ENCODE data around the gene RASD2. TPM values are rescaled to one million over a fixed set of nuclear protein-coding genes. Genes with fewer than 3 reads are reported as not detected.
"Not testable (repeated sequence)": the region's sequence is repeated elsewhere in the genome, so short reads cannot be mapped to it uniquely, and the experiment has no call there.

RASD2 gene
- total RNA-seq, 6 experiments from 2014 or later, result not detected

GRCh38 chr22:35509960-35510359, 30.7 kb upstream of the RASD2 start:
- Mint-ChIP-seq H3K27me3 (ENCODE audit: insufficient read depth) (peaks cover 25% of the 10 kb centered on the region), H3K4me1 (ENCODE audit: low read depth) (peaks cover 23% of the 10 kb centered on the region), H3K9me3 (no peaks in the 10 kb centered on the region), H3K4me3 (no peak overlapping the region), H3K27ac (peak overlapping the region; percentile 80), H3K36me3 (ENCODE audit: low read depth) (no peaks in the 10 kb centered on the region)
- DNase-seq, result no peak
- TF ChIP-seq CTCF (IDR thresholded peaks at IDR 0.05), result no peak

DNA sequence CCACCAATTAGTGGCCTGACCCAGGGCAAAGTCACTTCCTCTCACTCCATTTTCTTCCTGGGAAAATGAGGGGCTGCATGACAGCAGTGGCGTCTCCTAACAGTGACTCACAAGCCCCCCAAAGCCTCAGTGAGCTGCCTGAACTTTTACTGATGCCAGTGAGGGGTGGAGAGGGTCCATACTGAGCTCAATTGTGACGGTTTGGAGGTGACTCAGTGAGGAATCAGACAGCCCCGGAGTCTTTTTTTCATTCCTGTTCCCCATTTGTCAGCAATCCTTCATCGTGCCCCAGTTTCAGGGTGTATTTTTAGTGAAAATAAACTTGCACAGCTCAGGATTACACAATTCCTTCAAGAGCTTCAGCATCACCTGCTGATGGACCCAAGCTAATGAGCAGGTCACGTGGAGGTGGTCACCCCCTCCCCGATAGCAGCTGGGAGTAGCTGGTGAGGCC, 30.1 kb upstream of the RASD2 start:
- Mint-ChIP-seq H3K36me3 (ENCODE audit: low read depth) (no peaks in the 10 kb centered on the region), H3K9me3 (no peaks in the 10 kb centered on the region), H3K27ac (peak overlapping the region; percentile 80), H3K4me1 (ENCODE audit: low read depth) (peaks cover 23% of the 10 kb centered on the region), H3K27me3 (ENCODE audit: insufficient read depth) (peaks cover 30% of the 10 kb centered on the region), H3K4me3 (peak overlapping the region; percentile 23; the same call in 1 of the 2 replicates)
- DNase-seq, result peak; percentile 40
- TF ChIP-seq CTCF (IDR thresholded peaks at IDR 0.05), result no peak

GRCh38 chr22:35510951-35511350, 29.7 kb upstream of the RASD2 start:
- Mint-ChIP-seq H3K27me3 (ENCODE audit: insufficient read depth) (peaks cover 33% of the 10 kb centered on the region), H3K9me3 (no peaks in the 10 kb centered on the region), H3K4me1 (ENCODE audit: low read depth) (peaks cover 23% of the 10 kb centered on the region), H3K4me3 (peak overlapping the region; percentile 23; the same call in 1 of the 2 replicates), H3K27ac (peak overlapping the region; percentile 80), H3K36me3 (ENCODE audit: low read depth) (no peaks in the 10 kb centered on the region)
- DNase-seq, result no peak
- TF ChIP-seq CTCF (IDR thresholded peaks at IDR 0.05), result no peak

GRCh38 chr22:35514366-35514765, 26.3 kb upstream of the RASD2 start:
- H3K36me3 Mint-ChIP-seq (ENCODE audit: low read depth), result no peaks in the 10 kb centered on the region
- TF ChIP-seq CTCF (IDR thresholded peaks at IDR 0.05), result no peak
- H3K27me3 Mint-ChIP-seq (ENCODE audit: insufficient read depth), result peaks cover 45% of the 10 kb centered on the region
- no peak overlapping the region for H3K27ac Mint-ChIP-seq
- no peaks in the 10 kb centered on the region for H3K9me3 Mint-ChIP-seq
- no peak overlapping the region for H3K4me3 Mint-ChIP-seq
- peaks cover 23% of the 10 kb centered on the region for H3K4me1 Mint-ChIP-seq (ENCODE audit: low read depth)
- DNase-seq, result no peak

DNA sequence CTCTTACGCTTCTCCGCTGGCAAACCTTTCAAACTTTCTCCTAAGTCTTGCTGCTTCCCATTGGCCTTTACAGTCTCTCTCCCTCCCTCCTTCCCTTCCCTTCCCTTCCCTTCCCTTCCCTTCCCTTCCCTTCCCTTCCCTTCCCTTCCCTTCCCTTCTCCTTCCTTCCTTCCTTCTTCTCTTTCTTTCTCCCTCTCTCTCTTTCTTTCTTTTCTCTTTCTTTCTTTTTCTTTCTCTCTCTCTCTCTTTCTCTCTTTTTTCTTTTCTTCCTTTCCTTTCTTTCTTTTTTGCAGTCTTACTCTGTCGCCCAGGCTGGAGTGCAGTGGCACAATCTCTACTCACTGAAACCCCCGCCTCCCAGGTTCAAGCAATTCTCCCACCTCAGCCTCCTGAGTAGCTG, 24.7 kb upstream of the RASD2 start:
- H3K27me3 Mint-ChIP-seq (ENCODE audit: insufficient read depth), result peaks cover 51% of the 10 kb centered on the region
- H3K36me3 Mint-ChIP-seq (ENCODE audit: low read depth); DNase-seq; H3K27ac Mint-ChIP-seq; H3K4me1 Mint-ChIP-seq (ENCODE audit: low read depth); H3K4me3 Mint-ChIP-seq; H3K9me3 Mint-ChIP-seq: not testable (repeated sequence)

- H3K36me3 Mint-ChIP-seq (ENCODE audit: low read depth), result no peaks in the 10 kb centered on the region
- peaks cover 57% of the 10 kb centered on the region for H3K27me3 Mint-ChIP-seq (ENCODE audit: insufficient read depth)
- peaks cover 7% of the 10 kb centered on the region for H3K4me1 Mint-ChIP-seq (ENCODE audit: low read depth)
- no peak overlapping the region for H3K4me3 Mint-ChIP-seq
- TF ChIP-seq CTCF (IDR thresholded peaks at IDR 0.05), result no peak
- DNase-seq, result no peak
- no peak overlapping the region for H3K27ac Mint-ChIP-seq
- no peaks in the 10 kb centered on the region for H3K9me3 Mint-ChIP-seq
Measured at GRCh38 chr22:35516723-35517122, 23.9 kb upstream of the RASD2 start.
